ENCODE results near the gene RAD51B.

The RAD51B gene

DNA sequence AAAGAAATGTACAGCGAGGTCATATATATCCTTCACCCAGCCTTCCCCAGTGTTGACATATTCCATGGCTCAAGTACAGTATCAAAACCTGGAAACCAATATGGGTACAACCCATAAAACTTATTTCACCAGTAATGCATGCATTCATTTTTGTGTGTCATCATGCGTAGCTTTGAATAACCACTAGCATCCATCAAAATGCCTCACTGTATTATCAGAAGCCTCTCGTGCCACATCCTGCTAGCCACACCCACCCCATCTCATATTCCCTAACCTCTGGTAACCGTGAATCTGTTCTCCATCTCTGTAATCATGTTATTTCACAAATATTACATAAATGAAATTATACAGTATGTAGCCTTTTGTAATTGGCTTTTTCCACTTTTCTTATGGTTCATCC, 314.3 kb downstream of the RAD51B start:
- TF ChIP-seq, protein P1, sequence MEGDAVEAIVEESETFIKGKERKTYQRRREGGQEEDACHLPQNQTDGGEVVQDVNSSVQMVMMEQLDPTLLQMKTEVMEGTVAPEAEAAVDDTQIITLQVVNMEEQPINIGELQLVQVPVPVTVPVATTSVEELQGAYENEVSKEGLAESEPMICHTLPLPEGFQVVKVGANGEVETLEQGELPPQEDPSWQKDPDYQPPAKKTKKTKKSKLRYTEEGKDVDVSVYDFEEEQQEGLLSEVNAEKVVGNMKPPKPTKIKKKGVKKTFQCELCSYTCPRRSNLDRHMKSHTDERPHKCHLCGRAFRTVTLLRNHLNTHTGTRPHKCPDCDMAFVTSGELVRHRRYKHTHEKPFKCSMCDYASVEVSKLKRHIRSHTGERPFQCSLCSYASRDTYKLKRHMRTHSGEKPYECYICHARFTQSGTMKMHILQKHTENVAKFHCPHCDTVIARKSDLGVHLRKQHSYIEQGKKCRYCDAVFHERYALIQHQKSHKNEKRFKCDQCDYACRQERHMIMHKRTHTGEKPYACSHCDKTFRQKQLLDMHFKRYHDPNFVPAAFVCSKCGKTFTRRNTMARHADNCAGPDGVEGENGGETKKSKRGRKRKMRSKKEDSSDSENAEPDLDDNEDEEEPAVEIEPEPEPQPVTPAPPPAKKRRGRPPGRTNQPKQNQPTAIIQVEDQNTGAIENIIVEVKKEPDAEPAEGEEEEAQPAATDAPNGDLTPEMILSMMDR (IDR thresholded peaks at IDR 0.05): no peak

DNA sequence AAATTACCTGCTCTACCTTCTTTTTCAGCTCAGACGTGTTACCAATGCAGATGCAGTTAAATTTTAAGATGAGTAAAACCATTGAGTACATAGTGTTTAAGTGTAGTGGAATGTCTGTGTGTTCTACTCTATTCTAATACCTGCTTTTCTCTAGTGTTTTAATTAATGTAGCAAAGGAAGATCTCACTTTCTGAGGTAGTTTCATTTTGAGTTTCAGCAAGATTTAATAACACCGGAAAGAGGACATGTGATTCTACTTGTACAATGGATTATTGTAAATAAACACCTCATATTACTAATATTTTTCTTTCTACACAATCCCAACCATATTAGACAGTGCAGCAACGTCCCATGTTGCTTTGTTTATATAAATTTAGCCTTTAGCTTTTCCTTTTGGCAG, 315.4 kb downstream of the RAD51B start:
- TF ChIP-seq, protein P1 (IDR thresholded peaks at IDR 0.05): no peak

DNA sequence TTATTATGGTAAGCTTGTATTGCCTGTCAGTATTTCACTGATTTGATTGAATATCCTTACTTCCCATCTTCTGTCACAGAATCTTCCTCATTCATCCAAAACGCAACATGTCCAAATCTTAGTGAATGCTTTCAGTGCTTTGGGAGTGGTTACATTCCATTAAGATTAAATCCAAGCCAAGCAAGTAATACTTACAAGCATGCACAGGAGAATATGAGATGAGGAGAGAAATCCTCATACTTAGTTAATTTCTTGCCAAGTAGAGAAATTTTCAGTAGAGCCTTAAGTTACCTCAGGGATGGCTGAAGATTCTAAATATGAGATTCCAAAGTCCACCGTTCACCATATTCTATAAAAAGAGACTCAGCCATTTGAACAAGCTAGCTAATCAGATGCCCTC, 316.0 kb downstream of the RAD51B start:
- TF ChIP-seq, protein P1 (IDR thresholded peaks at IDR 0.05): no peak

DNA sequence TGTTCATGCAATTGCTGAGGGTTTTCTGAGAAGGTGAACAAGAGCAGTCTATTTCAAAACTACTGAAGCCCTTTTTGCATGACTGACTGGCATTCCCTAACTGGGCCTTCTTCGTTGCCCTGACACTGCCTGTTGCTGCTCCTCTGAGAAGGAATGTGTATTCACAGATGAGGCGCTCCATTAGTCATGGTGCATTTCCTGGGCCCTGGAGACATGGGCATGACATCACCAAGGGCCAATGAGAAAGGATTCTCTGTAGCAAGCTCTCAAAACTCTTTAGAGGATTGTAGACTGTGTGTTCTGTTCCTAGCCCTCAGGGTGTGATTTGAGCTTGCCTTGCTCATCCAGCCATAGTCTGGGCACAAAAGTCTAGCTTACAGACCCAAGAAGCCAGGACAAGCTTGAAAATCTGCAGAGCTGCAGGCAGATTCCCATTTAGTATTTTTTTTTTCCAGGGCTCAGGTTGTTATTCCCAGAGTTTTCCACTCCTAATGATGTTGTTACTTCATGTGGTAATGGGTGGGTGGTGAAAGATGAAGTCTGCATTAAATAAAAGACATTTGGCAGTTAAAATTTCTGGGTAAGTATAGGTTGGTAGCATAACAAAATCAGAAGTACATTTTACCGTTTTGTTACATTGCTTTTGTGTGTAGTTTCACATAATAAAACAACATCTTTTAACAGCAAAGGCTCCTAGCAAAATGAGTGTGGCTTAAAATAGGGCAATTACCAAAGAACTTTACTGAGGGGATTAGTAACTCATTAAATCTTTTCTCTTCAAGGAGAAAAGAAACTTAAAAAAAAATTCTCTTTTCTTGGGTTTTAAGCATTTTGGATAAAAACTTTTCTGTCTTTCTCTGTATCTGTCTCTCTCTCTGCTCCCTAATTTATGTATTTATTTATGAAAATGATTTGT, 318.4 kb downstream of the RAD51B start:
- TF ChIP-seq, protein P1 (IDR thresholded peaks at IDR 0.05): no peak

DNA sequence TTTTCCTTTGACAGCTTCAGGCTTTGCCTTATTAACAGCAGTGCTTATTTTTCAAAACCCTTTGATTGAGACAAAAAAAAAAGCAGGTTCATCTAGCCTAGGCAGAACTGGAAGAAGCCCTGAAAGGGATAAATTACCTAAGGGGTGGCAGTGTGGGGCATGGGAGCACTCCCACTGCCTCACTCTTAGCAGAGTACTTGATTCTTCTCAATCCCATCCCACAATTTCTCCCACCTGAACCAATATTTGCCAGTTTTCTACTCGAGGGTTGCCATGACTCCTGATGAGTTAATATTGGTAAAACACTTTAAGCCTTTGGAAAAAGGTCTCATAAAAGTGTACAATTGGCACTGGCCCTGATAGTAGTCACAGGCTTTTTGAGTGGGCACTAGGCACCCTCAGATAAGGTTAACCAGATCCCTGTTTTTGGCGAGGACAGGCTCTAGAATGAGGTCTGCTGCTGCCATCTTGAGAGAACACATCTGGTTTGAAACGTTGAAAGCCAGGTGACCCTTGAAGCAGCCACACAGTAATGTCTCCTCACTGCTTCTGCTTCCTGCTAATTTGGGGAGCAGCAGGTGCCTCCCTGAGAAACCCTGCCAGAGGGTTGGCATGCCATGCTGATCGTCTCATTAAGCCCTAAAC, 320.0 kb downstream of the RAD51B start:
- TF ChIP-seq, protein P1 (IDR thresholded peaks at IDR 0.05): no peak

DNA sequence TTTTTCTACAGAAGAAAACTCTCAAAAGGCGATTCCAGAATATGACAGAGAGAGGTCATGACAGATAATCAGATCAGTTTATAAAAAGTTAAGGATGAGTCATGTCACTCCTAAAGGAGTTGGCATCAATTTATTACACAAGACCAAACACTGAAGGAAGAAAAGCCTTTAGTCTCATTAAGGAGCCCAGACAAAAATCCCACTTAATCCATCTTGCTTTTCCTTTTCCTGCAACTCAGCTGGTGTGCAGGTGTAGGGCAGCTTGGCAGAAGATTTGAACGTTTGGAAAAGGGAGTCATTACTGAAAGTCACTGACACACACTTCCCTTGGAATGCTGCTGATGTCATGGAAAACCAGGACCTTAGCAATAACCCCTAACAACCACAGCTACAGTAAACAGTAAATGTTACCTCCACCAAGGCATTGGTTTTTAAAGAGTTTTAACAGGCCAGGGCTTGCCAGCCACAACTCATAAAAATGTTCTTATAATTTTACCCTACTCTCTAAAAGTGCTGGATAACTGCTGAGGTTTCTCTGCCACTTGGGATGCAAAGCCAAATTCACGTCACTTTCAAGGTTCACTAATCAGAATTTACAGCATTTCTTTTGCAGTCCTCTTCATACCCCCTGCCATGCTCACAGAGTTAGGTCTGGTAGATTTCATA, 320.6 kb downstream of the RAD51B start:
- TF ChIP-seq, protein P1 (IDR thresholded peaks at IDR 0.05): no peak

DNA sequence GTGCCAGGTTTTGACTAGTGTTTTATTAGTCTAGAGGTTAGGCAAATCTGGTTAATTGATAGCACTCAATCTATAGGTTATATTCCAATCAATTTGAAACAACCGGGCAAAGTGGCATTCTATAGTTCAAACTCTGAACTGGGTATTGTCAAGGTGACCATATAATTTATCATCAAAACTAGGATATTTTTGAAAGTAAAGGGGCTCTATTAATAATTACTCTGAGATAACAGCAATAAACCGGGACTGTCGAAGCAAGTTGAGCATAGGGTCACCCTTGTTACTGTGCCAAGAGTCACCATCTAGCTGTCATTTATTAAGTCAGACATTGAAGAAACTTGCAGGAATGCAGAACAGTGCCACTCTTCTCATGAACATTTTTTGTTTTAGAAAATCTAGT, 321.2 kb downstream of the RAD51B start:
- TF ChIP-seq, protein P1 (IDR thresholded peaks at IDR 0.05): no peak
